GM12892 (cell line): ENCODE measurements around the gene FOXB2.

Experiments
- POLR2A ChIP-seq: IDR thresholded peaks from 2 replicates; pipeline ENCODE4 v1.6.1; 2011; ENCODE audit warnings: low read depth, low read length, control low read depth
- POLR2AphosphoS5 ChIP-seq: IDR thresholded peaks from 2 replicates; pipeline ENCODE4 v1.6.1; 2011; ENCODE audit warnings: low read depth, low read length, control low read depth
- TAF1 ChIP-seq: IDR thresholded peaks from 2 replicates; pipeline ENCODE4 v1.6.1; 2011; ENCODE audit warnings: low read depth, mild to moderate bottlenecking, control low read depth, low read length, borderline replicate concordance

DNA sequence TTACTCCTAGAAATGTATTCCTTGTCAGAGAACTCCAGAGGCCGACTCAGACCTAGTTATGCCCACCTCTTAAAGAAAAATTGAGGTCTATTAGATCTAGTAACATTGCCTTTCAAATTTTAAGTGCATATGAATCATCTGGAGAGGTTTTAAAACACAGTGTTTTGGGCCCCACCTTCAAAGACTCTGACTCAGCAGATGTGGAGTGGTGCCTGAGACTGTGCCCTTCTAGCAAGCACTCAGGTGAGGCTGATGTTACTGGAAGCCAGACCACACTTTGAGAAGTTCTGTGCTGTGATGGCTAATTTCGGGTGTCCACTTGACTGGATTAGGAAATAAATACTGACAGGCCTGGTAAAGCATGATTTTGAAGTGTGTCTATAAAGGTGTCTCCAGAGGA is 10.6 kb downstream of the FOXB2 start:
- TF ChIP-seq TAF1 (no peak), POLR2A (no peak), POLR2AphosphoS5 (no peak)
